HG03196 (cell line): Measurements from ENCODE around the gene KRTAP5-1.

ENCODE experiments used
- ATAC-seq: cut with Tn5 transposase; IDR thresholded peaks from one replicate; pipeline ENCODE4 v1.9.1; 2021; ENCODE audit not compliant: unreplicated experiment

The KRTAP5-1 gene

GRCh38 chr11:1572197-1573076 is 12.6 kb downstream of the KRTAP5-1 start, which contains the start of gene DUSP8:
DUSP8 (minus strand) TSS chr11:1572271; CDS start chr11:1565826, 6,445 bp downstream.
- ATAC-seq: peak; percentile 46

- ATAC-seq: no peak
These were observed 13.3 kb downstream of the KRTAP5-1 start for GRCh38 chr11:1571760-1572196.

GRCh38 chr11:1570896-1571759 is 14.0 kb downstream of the KRTAP5-1 start:
- no peak for ATAC-seq

DNA sequence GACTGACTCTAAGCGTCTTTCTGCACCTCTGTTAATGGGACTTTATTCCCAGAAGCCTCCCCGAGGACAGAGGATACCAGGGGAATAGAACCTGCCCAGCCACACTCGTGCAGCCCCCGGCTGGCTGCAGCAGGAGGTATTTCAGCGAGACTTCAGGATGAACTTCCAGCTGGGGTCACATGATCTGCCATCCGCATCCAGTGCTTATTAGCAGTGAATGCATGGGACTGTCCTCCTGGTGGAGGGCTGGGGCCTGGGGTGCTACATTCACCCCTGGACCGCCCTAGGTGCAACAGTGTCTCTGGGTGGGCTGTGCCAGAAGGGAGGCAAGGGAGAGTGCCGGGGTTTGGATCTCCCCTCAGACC is 14.6 kb downstream of the KRTAP5-1 start:
- ATAC-seq: no peak

DNA sequence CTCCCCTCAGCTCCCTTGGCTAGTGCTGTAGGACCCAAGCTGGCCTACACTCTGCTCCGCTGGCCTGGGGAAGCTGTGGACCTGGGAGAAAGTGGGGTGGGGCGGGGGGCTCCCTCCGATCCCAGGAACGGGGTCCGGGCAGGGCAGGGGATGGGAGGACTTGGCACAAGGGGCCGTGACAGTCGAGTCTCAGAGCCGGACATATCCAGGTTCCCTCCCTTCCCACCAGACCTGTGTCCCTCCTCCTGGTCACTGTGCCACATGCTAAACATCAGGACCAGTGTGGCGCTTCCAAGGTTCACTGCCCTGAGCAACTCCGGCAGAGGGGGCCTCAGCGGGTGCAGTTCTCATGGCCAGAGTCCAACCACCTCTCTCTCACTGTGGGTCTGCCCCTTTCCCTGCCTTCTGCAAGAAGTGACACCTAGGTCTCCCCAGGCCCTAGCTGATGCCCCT is 15.1 kb downstream of the KRTAP5-1 start:
- ATAC-seq: no peak

GRCh38 chr11:1569251-1569780 is 15.8 kb downstream of the KRTAP5-1 start:
- ATAC-seq: no peak

GRCh38 chr11:1568441-1568911 is 16.6 kb downstream of the KRTAP5-1 start:
- no peak for ATAC-seq

- no peak for ATAC-seq
These were observed 17.4 kb downstream of the KRTAP5-1 start for GRCh38 chr11:1567721-1568100.

DNA sequence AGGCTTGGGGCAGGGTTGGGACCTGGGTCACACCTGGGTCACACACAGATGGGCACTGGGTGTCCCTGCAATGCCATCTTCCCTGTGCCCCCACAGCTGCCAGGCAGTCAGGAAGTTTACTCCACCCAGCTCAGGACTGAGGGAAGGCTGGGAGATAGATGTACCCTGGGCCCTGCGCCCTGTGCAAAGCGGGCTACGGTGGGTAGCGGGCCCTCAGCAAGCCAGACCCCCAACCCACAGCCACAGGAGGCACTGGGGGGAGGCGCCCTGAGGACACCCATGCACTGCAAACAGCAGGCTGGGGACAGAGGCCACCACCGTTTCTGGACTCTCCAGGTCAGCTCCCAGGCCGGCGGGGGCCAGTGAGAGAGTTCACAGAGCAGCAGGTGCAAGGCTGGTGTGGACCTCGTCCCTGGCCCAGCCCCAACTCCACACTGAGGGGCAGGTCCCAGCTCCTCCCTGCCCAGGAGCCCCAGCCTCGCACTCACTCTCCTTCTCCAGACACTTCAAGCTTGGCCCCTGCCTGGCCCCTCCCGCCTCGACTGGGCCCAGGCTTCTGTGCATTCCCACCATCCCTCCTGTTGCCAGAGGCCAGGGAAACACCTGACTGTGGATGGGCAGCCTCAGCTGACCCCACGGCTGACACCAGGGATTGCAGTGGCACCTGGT is 17.9 kb downstream of the KRTAP5-1 start:
- no peak for ATAC-seq

- ATAC-seq: no peak
These were observed 18.6 kb downstream of the KRTAP5-1 start for GRCh38 chr11:1566381-1567051.

DNA sequence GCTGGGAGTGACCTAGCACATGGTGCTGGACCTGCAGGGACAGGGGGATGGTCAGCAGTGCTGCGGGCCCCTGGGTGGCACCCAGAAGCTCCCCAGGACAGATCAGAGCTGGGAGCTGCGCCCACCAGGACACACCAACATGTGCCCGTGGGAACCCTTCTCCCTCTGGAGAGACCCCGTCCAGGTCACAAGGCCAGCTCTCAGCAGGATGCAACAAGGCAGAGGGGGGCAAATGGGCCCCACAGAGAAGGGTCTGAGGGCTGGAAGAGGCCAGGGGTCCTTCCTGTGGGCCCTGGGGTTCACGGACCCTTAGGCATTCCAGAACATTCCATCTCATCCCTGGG is 19.2 kb downstream of the KRTAP5-1 start:
- no peak for ATAC-seq

- no peak for ATAC-seq
These were observed 19.7 kb downstream of the KRTAP5-1 start for GRCh38 chr11:1565173-1565903.

DNA sequence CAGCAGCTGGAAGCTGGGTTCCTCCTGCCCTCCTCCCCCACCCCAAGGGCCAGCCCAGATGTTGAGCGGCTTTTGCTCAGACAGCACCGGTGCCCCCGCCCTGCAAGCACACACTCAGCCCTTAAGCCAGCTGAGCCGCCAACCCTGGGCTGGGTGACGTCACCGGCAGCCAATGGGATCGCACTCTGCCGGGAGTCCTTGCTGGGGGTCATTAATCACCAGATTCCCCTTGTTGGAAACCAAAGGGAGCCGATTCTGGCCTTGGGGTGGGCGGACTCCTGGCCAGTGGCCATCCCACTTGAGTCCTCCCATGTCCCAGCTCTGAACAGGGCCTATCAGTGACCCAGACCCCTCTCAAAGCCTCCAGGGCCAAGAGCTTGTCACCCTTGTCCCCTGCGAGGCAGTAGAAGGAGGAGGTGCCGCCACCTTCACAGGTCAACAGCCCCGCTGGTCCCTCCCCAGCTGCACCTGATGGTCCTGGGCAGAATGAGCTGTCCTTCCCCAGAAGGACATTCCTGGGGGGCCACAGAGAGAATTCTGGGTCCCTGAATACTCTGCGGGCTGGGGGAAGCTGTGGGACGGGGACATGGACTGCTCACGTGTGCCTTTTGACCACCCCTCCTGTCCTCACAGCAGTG is 20.4 kb downstream of the KRTAP5-1 start:
- no peak for ATAC-seq

DNA sequence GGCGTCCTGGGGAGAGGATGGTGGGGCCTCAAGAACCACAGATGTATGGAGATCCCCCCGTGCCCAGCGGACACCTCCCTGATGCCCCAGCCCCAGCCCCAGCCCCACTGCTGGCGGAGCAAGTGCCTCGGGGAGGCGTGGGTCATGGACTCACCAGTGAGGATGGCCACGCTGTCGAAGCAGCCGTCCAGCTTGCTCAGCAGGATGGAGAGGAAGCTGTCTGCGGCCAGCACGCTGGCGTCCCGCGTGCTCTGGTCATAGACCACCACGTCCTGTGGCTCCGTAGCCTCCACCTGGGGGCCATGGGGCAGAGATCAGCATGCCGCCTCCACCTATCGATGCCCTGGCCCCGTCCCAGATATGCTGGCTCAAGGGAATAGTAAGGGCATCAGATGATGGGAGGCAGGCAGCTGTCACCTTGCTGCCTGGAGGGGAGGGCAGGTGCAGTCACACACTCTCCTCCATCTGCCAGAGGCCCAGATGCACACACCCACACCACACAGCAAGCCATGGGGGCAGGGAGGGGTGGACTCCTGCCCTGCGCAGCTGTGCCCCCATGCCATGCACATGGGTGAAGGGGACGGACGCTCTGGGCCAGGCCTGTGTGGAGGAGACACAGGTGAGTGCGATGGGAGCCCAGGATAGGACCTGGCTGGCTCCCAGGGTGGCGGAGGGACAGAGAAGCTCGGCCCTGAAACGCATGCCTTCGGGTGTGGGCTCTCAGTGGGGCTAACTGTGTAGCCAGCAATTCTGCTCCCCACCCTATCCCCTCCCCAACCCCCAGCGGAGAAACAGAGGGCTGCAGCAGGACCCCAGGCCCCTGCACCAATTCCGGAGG is 21.2 kb downstream of the KRTAP5-1 start:
- ATAC-seq: no peak

DNA sequence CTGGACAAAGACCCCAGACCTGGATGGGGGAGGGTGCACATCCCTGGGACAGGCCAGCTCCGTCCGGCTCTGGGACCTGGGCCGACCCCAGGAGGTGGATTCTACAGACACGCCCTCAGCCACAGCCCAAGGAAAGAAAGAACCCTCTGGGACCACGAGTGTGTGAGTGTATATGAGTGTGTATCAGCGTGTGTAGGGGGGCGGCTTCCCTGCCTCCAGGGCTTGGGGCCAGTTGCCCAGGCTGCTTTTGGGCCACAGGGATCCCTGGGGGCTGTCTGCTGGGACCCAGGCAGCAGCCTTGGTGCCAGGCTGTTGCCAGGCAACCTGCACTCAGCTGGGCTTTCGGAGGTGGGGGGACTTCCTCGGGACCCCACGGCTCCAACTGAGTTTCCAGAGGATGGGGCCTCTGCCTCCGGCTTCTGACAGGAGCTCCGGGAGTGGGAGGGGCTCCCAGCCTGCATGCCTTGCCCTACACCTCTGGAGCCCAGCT is 21.9 kb downstream of the KRTAP5-1 start:
- no peak for ATAC-seq

DNA sequence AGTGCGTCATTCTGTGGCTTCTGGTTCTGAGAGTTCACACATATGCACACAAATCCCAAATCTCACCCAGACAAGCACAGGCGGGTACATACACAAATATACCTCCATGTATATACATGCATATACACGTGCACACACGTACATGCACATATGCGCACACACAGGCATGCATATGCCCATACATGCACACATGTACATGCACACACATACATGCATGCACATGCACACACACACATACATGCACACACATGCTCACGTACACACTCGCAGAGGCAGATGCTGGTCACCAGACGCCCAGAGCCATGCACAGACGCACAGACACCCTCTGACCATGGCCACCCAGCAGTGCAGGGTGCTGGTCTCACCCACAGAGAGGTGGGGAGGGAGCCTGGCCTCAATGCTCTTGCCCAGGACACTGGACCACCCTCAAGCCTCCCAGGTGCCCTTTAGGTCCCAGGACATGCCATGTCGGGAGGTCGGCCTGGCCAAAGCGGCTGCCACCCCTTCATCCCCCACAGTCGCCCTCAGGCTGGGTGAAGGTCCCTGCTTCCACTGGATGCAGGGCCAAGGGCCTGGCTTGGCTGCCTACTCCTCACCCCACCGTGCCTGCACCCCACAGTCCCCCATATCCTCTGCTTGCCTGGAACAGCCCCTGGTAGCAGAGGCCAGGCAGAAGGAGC is 22.5 kb downstream of the KRTAP5-1 start:
- ATAC-seq: no peak

GRCh38 chr11:1561955-1562354 is 23.1 kb downstream of the KRTAP5-1 start:
- ATAC-seq: no peak

DNA sequence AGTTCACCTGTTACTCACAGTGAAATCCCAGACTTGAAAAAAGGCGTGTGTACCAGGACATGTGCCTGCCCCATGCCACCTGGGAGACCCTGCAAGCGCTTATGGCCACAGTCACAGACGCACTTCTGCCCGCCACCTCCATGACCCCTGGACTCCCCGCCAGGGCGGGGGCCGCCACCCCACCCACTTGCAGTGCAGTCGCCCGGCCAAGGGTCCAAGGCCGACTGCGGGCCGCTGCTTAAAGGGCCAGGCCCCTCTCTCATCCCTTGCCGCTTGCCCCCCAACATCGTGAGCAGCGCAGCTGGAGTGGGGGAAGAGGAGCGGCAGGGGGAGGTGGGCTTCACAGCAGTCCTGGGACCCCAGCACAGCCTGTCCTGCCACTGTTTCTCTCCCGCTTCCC is 23.8 kb downstream of the KRTAP5-1 start:
- ATAC-seq: no peak
